GM12878 (cell line): Measurements from ENCODE around the gene SMARCD1. TPM values are rescaled to one million over a fixed set of nuclear protein-coding genes. Genes with fewer than 3 reads are reported as not detected.

Source experiments
- ATAC-seq: fragments of 200-7000 bp; cut with Tn5 transposase; 3 replicates; pipeline ENCODE4 v1.9.1; 2020; ENCODE audit warnings: mild to moderate bottlenecking, moderate library complexity
- BruUV-seq: library from RNA; stranded (reverse); fragments of 400-500 nt; replicated peaks from 2 replicates; lab custom pipeline; 2021; lab: Mats Ljungman, UMichigan
- CTCF ChIA-PET: fragments of 300-600 bp; sonication (Branson Sonifier 250); formaldehyde crosslinking; extraction: SDS; loops from one replicate; lab custom pipeline; 2021; ENCODE audit warnings: inconsistent platforms; lab: Yijun Ruan, JAX
- POLR2A ChIA-PET: fragments of 350-600 bp; formaldehyde crosslinking; extraction: SDS; loops from one replicate; lab custom pipeline; 2021; ENCODE audit warnings: inconsistent platforms; lab: Charles Lee
- RAD21 ChIA-PET: fragments of 300-600 bp; sonication (Branson Sonifier 250); formaldehyde crosslinking; loops from one replicate; lab custom pipeline; 2023; ENCODE audit warnings: antibody characterized with exemption; ENCODE audit not compliant: unreplicated experiment; lab: Charles Lee
- SMC1A ChIA-PET: fragments of 300-600 bp; sonication (Branson Sonifier 250); formaldehyde crosslinking; loops from one replicate; lab custom pipeline; 2023; ENCODE audit not compliant: unreplicated experiment, uncharacterized antibody; lab: Charles Lee
- DNase-seq: peaks from one replicate; pipeline ENCODE4 v3.0.0-alpha.2; 2011; ENCODE audit warnings: low read depth, low spot score
- FAIRE-seq: peaks from 3 replicates; lab custom pipeline; 2011; peaks lifted over from hg19 to GRCh38; lab: Jason Lieb, UNC
- H2AFZ ChIP-seq: 2 replicates; pipeline ENCODE4 v1.6.0; 2011; ENCODE audit warnings: low read depth, low read length, control low read depth; ENCODE audit not compliant: control insufficient read depth
- H3K27ac ChIP-seq: 2 replicates; pipeline ENCODE4 v1.5.1; 2011; ENCODE audit warnings: control low read depth; ENCODE audit not compliant: control insufficient read depth, insufficient read depth
- H3K27me3 ChIP-seq, 2 experiments: replicated peaks in 1 of 2; 2 replicates each; pipeline versions ENCODE4 v1.6.0 to v1.6.1; 2011; ENCODE audit warnings: low read length in 1 of 2; ENCODE audit not compliant: control insufficient read depth in 2 of 2, insufficient read depth in 2 of 2
- H3K36me3 ChIP-seq, 2 experiments: 2 replicates each; pipeline ENCODE4 v1.5.1; 2011; ENCODE audit warnings: low read length in 1 of 2; ENCODE audit not compliant: control insufficient read depth in 2 of 2, insufficient read depth in 2 of 2
- H3K4me1 ChIP-seq: 2 replicates; pipeline ENCODE4 v1.6.1; 2011; ENCODE audit warnings: mild to moderate bottlenecking, low read length, moderate library complexity, mixed read lengths; ENCODE audit not compliant: control insufficient read depth, insufficient read depth
- H3K4me2 ChIP-seq: 2 replicates; pipeline ENCODE4 v1.6.0; 2011; ENCODE audit warnings: control low read depth; ENCODE audit not compliant: control insufficient read depth, insufficient read depth
- H3K4me3 ChIP-seq: fragments of 200-600 bp; sonication (generic); 2 replicates; pipeline ENCODE4 v1.5.1; 2016
- H3K79me2 ChIP-seq: 2 replicates; pipeline ENCODE4 v1.6.0; 2011; ENCODE audit warnings: low read length; ENCODE audit not compliant: control insufficient read depth, insufficient read depth
- H3K9ac ChIP-seq: 2 replicates; pipeline ENCODE4 v1.8.0; 2011; ENCODE audit warnings: low read length, control low read depth, mixed read lengths; ENCODE audit not compliant: control insufficient read depth, insufficient read depth
- H3K9me3 ChIP-seq: replicated peaks from 3 replicates; pipeline ENCODE4 v1.5.1; 2011; ENCODE audit warnings: mild to moderate bottlenecking, low read length; ENCODE audit not compliant: control insufficient read depth, insufficient read depth
- H4K20me1 ChIP-seq: 2 replicates; pipeline ENCODE4 v1.6.0; 2011; ENCODE audit not compliant: control insufficient read depth, insufficient read depth
- BRCA1 ChIP-seq: IDR thresholded peaks from 2 replicates; pipeline ENCODE4 v1.6.1; 2011; ENCODE audit warnings: low read depth, low read length, improper control_type of control experiment
- CBFB ChIP-seq: IDR thresholded peaks from 2 replicates; pipeline ENCODE4 v1.6.1; 2016; ENCODE audit warnings: antibody characterized with exemption, low read depth
- CHD1 ChIP-seq: IDR thresholded peaks from 2 replicates; pipeline ENCODE4 v1.6.1; 2012; ENCODE audit warnings: low read depth, low read length, improper control_type of control experiment
- CHD2 ChIP-seq: IDR thresholded peaks from 2 replicates; pipeline ENCODE4 v1.6.1; 2011; ENCODE audit warnings: low read depth, low read length, improper control_type of control experiment, borderline replicate concordance
- CTCF ChIP-seq, 3 experiments: IDR thresholded peaks in 2 of 3; conservative IDR thresholded peaks in 1 of 3; 2 replicates each; pipeline ENCODE4 v1.5.1; 2011; ENCODE audit warnings: low read depth in 3 of 3, low read length in 3 of 3, mild to moderate bottlenecking in 3 of 3, control low read depth in 2 of 3, moderate library complexity in 2 of 3, inconsistent platforms in 1 of 3, mixed read lengths in 1 of 3; ENCODE audit not compliant: control insufficient read depth in 2 of 3, insufficient read depth in 1 of 3; ENCODE audit errors: extremely low read depth in 1 of 3
- EGR1 ChIP-seq, 2 experiments: IDR thresholded peaks; 1 replicate in 1 of 2; 2 replicates in 1 of 2; pipeline ENCODE4 v1.6.1; 2011 to 2012; ENCODE audit warnings: low read depth in 2 of 2, low read length in 2 of 2, borderline replicate concordance in 1 of 2, mild to moderate bottlenecking in 1 of 2, moderate library complexity in 1 of 2
- ESRRA ChIP-seq: IDR thresholded peaks from 2 replicates; pipeline ENCODE4 v1.6.1; 2012; ENCODE audit warnings: mild to moderate bottlenecking, low read length, improper control_type of control experiment
- HDAC6 ChIP-seq: fragments of 200-600 bp; sonication (generic); IDR thresholded peaks from one replicate; pipeline ENCODE4 v1.8.0; 2017; ENCODE audit warnings: antibody characterized with exemption; ENCODE audit not compliant: unreplicated experiment
- HDGF ChIP-seq: fragments of 450-650 bp; IDR thresholded peaks from 2 replicates; pipeline ENCODE4 v1.6.1; 2016; ENCODE audit warnings: antibody characterized with exemption
- KLF5 ChIP-seq: fragments of 450-650 bp; IDR thresholded peaks from 2 replicates; pipeline ENCODE4 v1.6.1; 2014; ENCODE audit warnings: mild to moderate bottlenecking; ENCODE audit not compliant: partially characterized antibody
- LARP7 ChIP-seq: fragments of 450-650 bp; IDR thresholded peaks from 2 replicates; pipeline ENCODE4 v1.6.1; 2017; ENCODE audit warnings: mild to moderate bottlenecking
- NFXL1 ChIP-seq: fragments of 450-650 bp; IDR thresholded peaks from 2 replicates; pipeline ENCODE4 v1.6.1; 2017; ENCODE audit warnings: antibody characterized with exemption, mild to moderate bottlenecking, borderline replicate concordance
- NR2C2 ChIP-seq: IDR thresholded peaks from 2 replicates; pipeline ENCODE4 v1.6.1; 2011; ENCODE audit warnings: borderline replicate concordance, low read depth; ENCODE audit not compliant: control insufficient read depth, insufficient read length
- NR2F1 ChIP-seq: fragments of 450-650 bp; conservative IDR thresholded peaks from 2 replicates; pipeline ENCODE4 v1.6.1; 2017; ENCODE audit warnings: mild to moderate bottlenecking
- RAD21 ChIP-seq: IDR thresholded peaks from 2 replicates; pipeline ENCODE4 v1.6.1; 2011; ENCODE audit warnings: mild to moderate bottlenecking, low read depth, low read length, moderate library complexity; ENCODE audit not compliant: insufficient read depth
- SIX5 ChIP-seq: IDR thresholded peaks from 2 replicates; pipeline ENCODE4 v1.6.1; 2011; ENCODE audit warnings: mild to moderate bottlenecking, low read depth, low read length, moderate library complexity; ENCODE audit not compliant: severe bottlenecking
- SMARCA5 ChIP-seq: fragments of 450-650 bp; IDR thresholded peaks from 2 replicates; pipeline ENCODE4 v1.6.1; 2017; ENCODE audit warnings: mild to moderate bottlenecking
- SMC3 ChIP-seq: IDR thresholded peaks from 2 replicates; pipeline ENCODE4 v1.6.1; 2011; ENCODE audit warnings: low read length, improper control_type of control experiment, borderline replicate concordance
- SRF ChIP-seq, 2 experiments: IDR thresholded peaks; 2 replicates each; pipeline ENCODE4 v1.6.1; 2011; ENCODE audit warnings: low read depth in 2 of 2, low read length in 2 of 2, mild to moderate bottlenecking in 1 of 2, moderate library complexity in 1 of 2
- STAT1 ChIP-seq: fragments of 450-650 bp; conservative IDR thresholded peaks from 2 replicates; pipeline ENCODE4 v1.6.1; 2014; ENCODE audit warnings: antibody characterized with exemption, mild to moderate bottlenecking
- USF2 ChIP-seq: IDR thresholded peaks from 2 replicates; pipeline ENCODE4 v1.6.1; 2011; ENCODE audit warnings: low read depth, low read length, improper control_type of control experiment, borderline replicate concordance
- YY1 ChIP-seq: IDR thresholded peaks from 2 replicates; pipeline ENCODE4 v1.6.1; 2011; ENCODE audit warnings: low read depth, mild to moderate bottlenecking, low read length
- WGBS: methylation state at CpG from one replicate; pipeline ENCODE4 v1.1.6; 2016; ENCODE audit warnings: low lambda C conversion rate; ENCODE audit not compliant: insufficient replicate concordance, insufficient coverage; ENCODE audit errors: missing lambda C conversion rate; 5-methylcytosine and 5-hydroxymethylcytosine counted together
- in situ Hi-C: fragments of 300-500 bp; cut with MboI; formaldehyde crosslinking; loops from 9 replicates; pipeline ENCODE4 v1.14.3; 2018; ENCODE audit warnings: mixed read lengths
- intact Hi-C: fragments of 100-400 bp; cut with micrococcal nuclease; formaldehyde crosslinking; loops from one replicate; pipeline ENCODE4 v1.14.2; 2022; ENCODE audit not compliant: unreplicated experiment
- polyA plus RNA-seq, 11 experiments: library from polyadenylated mRNA; depleted of rRNA in 4 of 11; unstranded in 6 of 11; stranded (reverse) in 5 of 11; fragments of >200 nt; fragmentation: Nextera tagmentation in 4 of 11; fragmentation: Illumina TruSeq in 1 of 11; extraction: Ambion mirVana in 4 of 11; extraction: Trizol in 1 of 11; gene quantifications; 1 replicate in 1 of 11; 2 replicates in 10 of 11; pipeline versions ENCODE4 v1.2.1 to v1.2.3, GENCODE V29; 2011 to 2016; ENCODE audit warnings: inconsistent platforms in 2 of 11, missing spikeins in 2 of 11, low read depth in 1 of 11
- total RNA-seq, 4 experiments: library from RNA; depleted of rRNA in 3 of 4; stranded (reverse); fragments of >200 nt in 3 of 4; fragmentation: Illumina TruSeq in 1 of 4; extraction: Trizol in 1 of 4; gene quantifications; 2 replicates each; pipeline versions ENCODE4 v1.2.1 to v1.2.3, GENCODE V29; 2013 to 2021

SMARCD1 gene
- total and polyA plus RNA-seq, 10 of the 15 experiments (the other 5 are each of a cell fraction or from before 2014, with no cell fraction given): 1.4 to 92.4 (median 58.9) TPM

DNA sequence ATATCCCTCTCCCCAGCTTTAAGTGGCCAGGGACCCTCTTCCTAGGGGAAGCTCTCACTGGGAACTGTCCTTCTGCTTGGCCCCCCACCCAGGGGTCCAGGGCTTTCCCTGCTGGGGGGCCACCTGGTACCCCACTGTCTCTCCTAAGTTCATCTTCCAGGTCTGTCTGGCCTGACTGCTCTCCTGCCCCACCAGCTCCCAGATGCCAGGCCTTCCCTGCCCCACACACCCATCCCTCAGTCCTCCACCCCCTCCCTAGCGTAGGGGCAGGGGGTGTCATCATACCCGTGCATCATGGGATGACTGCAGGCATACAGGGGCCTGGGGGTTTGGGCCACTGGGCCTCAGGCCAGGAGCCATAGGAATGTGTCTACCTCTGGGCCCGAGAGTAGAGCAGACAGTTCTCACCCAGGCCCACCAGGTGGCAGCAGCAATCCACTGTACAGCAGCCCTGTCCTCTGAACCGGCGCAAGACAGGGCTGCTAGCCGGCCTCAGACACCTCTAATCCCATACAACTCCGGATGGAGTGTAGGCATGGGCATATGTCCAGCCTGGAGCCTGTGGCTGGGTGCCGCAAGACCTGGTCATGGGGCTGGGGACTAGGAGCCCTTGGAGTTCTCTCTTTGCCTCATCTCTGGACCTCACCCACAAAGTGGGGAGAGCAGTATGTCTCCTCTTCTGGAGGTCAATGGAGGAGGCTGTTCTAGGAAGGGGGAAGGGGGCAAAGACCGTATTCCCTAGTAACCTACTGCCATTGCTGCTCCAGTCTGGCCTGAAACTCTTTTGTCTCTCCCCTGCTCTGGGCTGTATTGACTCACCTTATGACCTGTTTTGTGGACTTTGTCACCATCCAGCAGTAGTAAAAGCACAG lies 10.0 kb upstream of the SMARCD1 start:
- H2AFZ ChIP-seq: peak overlapping the region; percentile 55
- in situ Hi-C loops (no loop called here), intact Hi-C loops (loop anchor here (1.0 to 10.0 kb wide), 4 partner anchors 100 to 330 kb away; partner anchors contain the start of gene LARP4)
- no peaks in the 10 kb centered on the region for H4K20me1 ChIP-seq
- H3K4me3 ChIP-seq: no peak overlapping the region
- CTCF ChIA-PET: interaction anchor here (0.8 to 5.3 kb wide), 24 partner anchors 9 to 239 kb away, joined by 3 to 50 read pairs (median 4); partner anchors contain the start of genes COX14 and SMARCD1
- no peaks in the 10 kb centered on the region; a peak in 1 of 4 replicates for H3K27me3 ChIP-seq
- FAIRE-seq (peak; percentile 90), DNase-seq (peak; percentile 37), ATAC-seq (peak; percentile 96)
- H3K4me2 ChIP-seq: no peak overlapping the region
- RAD21 ChIA-PET: interaction anchor here (0.8 to 2.9 kb wide), 9 partner anchors 10 to 239 kb away, joined by 3 to 10 read pairs (median 3); partner anchors contain the start of gene SMARCD1
- H3K4me1 ChIP-seq: no peaks in the 10 kb centered on the region; the same call in 1 of the 2 replicates
- H3K36me3 ChIP-seq: no peaks in the 10 kb centered on the region
- H3K9ac ChIP-seq: no peak overlapping the region
- no peaks in the 10 kb centered on the region for H3K9me3 ChIP-seq
- no peaks in the 10 kb centered on the region for H3K79me2 ChIP-seq
- no TSS peak for BruUV-seq
- 5% methylated on average over 9 of the region's 9 CpGs for WGBS
- POLR2A ChIA-PET: no interaction called here
- SMC1A ChIA-PET: interaction anchor here (0.8 to 2.1 kb wide), 6 partner anchors 13 to 257 kb away, joined by 3 to 8 read pairs (median 4); partner anchors contain the start of gene COX14
- H3K27ac ChIP-seq: no peak overlapping the region
- TF ChIP-seq SIX5 (peak; percentile 8), SMARCA5 (peak; percentile 82; the same call in 1 of the 2 replicates), HDAC6 (no peak), CBFB (no peak), BRCA1 (no peak), ESRRA (no peak), NR2F1 (0 out of 2 replicates have a peak, but pooled peaks have one; percentile 36), NFXL1 (no peak), USF2 (no peak), STAT1 (0 out of 2 replicates have a peak, but pooled peaks have one; percentile 42), SMC3 (peak; percentile 95), YY1 (peak; percentile 60; the same call in 1 of the 2 replicates), LARP7 (0 out of 2 replicates have a peak, but pooled peaks have one; percentile 19), CHD1 (no peak), NR2C2 (no peak), SRF (IDR thresholded peaks at IDR 0.05; ENCODE audit: low read depth in 2 of 2, low read length in 2 of 2) (no peak), HDGF (0 out of 2 replicates have a peak, but pooled peaks have one; percentile 47), EGR1 (IDR thresholded peaks at IDR 0.05; ENCODE audit: borderline replicate concordance in 1 of 2, low read depth in 2 of 2, low read length in 2 of 2) (no peak), RAD21 (peak; percentile 87), KLF5 (no peak), CHD2 (no peak), CTCF (IDR thresholded peaks at IDR 0.05 in 2 of 3, conservative IDR thresholded peaks at IDR 0.05 in 1 of 3; ENCODE audit: control insufficient read depth in 2 of 3, extremely low read depth in 1 of 3, insufficient read depth in 1 of 3, low read depth in 3 of 3, low read length in 3 of 3) (peak; percentile 91 to 98 (median 95); a peak in 5 of 6 replicates)
